Lung microvascular endothelial cell (primary cell): ENCODE measurements around the gene ANKRD16. TPM values are rescaled to one million over a fixed set of nuclear protein-coding genes. Genes with fewer than 3 reads are reported as not detected.

Source experiments
- total RNA-seq: library from RNA; depleted of rRNA; stranded (reverse); fragments of >200 nt; gene quantifications from 2 replicates; pipeline ENCODE4 v1.2.1, GENCODE V29; 2014

The ANKRD16 gene
- total RNA-seq, 1 donor from 2014 or later, result 6.5 TPM

Other genes starting within 250 kb of the ANKRD16 start
- gene ASB13, start 223.3 kb downstream of the ANKRD16 start, total RNA-seq, result 12.9 and 18.5 TPM in 2 replicates
- 34.9 and 53.6 TPM in 2 replicates for gene TASOR2, start 205.1 kb downstream of the ANKRD16 start, total RNA-seq
- 356 and 386 TPM in 2 replicates for gene GDI2, start 76.5 kb downstream of the ANKRD16 start, total RNA-seq
- gene FBH1, start 350 bp upstream of the ANKRD16 start, total RNA-seq, result 62.5 and 92.5 TPM in 2 replicates
- gene IL15RA, start 87.7 kb upstream of the ANKRD16 start, total RNA-seq, result 8.5 and 12.3 TPM in 2 replicates
- not detected in 2 replicates for gene IL2RA, start 172.5 kb upstream of the ANKRD16 start, total RNA-seq
- 27.5 and 33.9 TPM in 2 replicates for gene RBM17, start 199.1 kb upstream of the ANKRD16 start, total RNA-seq